GM18951 (cell line): ENCODE data around the gene FAM120A.

Source experiments
- POLR2A ChIP-seq: IDR thresholded peaks from 4 replicates; pipeline ENCODE4 v1.6.1; 2011; ENCODE audit warnings: mild to moderate bottlenecking; ENCODE audit not compliant: insufficient read length, insufficient read depth; ENCODE audit errors: extremely low read depth
- in situ Hi-C: fragments of 300-500 bp; cut with MboI; formaldehyde crosslinking; loops from one replicate; pipeline ENCODE4 v1.12.0; 2022; ENCODE audit warnings: low sequenced_read_pairs, mixed read lengths, inconsistent platforms; ENCODE audit not compliant: unreplicated experiment

FAM120A gene

DNA sequence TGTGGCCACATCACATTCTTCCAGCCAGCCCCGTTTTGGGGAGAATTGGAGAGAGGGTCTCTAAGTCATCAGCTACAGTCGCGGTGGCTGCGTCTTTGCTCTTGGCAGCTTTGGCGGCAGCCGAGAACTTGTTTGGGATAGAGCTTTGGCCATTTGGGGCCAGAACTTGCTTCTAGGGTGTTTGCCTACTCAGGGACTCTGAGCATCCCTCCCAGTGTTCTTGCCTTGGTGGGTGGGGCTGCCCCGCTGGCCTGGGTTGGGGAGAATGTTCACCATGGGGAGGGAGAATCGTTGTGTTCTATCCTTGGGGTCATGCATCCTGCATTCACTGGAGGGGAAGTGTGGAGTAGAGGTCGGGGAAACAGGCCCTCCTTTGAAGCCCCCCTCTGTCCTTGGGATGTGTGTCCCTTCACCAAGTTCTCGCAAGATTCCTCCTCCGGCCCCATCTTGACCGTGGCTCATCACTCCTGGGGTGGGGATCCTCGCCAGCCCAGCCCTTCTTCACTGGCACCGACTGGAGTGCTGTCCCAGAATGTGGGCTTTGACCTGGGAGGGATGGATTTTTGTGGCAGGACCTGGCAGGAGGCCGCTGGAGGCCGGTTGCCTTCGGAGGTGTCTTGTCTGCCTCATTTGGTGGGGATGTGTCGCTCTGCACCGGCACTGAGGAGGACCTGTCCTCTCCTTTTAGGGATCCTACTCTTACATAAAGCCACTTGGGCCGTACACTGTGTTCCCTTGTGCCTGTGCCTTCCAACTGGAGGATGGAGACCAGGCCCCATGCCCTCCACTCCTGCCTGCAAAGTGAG, 128.4 kb downstream of the FAM120A start:
- in situ Hi-C loops, result no loop called here

DNA sequence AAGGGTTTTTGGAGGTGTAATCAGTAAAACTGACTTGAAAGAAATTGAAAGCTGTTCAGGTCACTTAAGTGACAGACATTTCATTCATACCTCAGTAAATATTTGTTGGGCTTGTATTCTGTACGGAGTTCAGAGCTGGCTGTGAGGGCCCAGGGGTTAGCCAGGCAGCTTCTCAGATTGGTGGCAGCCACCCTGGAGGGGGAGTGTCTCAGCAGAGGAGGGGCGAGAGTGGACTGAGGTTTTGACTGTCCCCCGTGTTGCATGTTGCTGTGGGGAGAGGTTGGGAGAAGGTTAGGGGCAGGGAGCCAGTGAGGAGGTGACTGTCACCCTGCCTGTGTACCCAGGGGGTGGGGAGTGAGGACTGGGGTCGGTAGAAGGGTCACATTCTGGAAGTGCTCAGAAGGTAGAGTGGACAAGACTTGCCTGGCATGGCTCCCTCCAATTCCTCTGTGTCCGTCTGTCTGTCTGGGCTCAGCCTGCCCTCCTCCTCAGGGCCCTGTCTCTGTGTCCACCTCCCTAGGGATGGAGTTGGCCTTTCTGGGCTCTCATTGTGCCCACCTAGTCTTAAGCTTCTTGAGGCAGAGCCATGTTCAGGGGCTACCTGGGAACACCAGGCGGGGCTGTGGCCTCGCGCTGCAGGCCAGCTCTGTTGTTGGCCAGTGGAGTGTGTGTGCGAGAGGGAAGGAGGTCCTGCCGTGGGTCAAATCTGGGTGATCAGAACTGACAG, 129.3 kb downstream of the FAM120A start:
- TF ChIP-seq POLR2A, result no peak
- in situ Hi-C loops, result no loop called here

More for the DNA sequence above, 128.4 kb downstream of the FAM120A start:
- TF ChIP-seq POLR2A, result no peak

DNA sequence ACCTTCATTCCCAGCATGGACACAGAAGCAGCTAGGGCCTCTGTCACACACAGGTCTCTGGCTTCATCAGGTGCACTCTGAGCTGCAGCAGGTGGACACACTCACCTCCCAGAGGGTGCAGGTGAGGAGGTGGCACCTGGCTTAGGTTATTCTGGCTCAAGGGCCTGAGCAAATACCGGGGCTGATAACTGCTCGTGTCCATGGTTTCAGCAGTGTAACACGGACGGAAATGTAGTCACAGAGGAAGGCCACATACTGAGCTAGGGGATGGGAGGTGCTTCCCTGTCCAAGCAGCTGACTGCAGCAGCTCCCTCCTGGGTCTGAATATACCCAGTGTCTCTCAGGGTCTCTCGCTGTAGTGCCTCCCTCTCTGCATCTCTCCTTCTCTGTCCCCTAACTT, 130.6 kb downstream of the FAM120A start:
- TF ChIP-seq POLR2A, result no peak
- in situ Hi-C loops, result no loop called here

DNA sequence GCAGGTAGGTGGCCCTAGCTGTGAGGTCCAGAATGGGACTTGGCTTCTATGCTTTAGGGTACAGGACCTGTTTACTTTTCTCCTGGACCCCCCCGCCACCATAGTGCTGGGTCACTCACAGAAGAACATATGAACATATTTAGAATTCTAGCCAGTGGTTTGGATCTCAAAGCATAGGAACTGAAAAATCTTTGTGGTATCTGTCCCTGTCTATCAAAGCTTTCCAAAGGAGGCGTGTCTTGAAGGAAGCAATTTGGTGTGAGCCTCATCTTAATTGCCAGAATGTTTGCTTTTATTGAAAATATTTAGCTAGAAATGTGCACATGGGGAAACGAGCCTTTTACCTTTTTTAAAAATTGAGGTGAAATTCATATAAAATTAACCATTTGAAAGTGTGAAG, 131.1 kb downstream of the FAM120A start:
- in situ Hi-C loops, result no loop called here

DNA sequence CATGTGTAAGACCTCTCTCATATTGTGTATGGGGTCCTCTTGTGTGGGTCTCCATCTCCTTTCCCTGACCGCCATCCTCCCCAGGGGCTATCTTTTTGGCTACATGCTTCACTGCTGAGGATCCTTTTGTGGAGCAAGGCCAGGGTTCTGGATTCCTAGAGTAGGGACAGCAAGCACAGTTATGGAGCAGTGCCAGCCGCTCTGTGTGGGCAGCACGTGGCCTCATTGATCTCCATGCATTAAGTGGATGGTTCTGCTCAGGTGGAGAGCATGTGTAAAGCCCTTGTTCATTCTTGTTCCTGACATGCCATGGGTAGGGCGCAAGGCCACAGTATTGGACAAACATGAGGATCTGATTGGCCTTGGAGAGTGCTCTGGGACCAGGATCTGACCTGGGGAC, 133.8 kb downstream of the FAM120A start:
- TF ChIP-seq POLR2A, result no peak

More for the DNA sequence above, 131.1 kb downstream of the FAM120A start:
- TF ChIP-seq POLR2A, result no peak

DNA sequence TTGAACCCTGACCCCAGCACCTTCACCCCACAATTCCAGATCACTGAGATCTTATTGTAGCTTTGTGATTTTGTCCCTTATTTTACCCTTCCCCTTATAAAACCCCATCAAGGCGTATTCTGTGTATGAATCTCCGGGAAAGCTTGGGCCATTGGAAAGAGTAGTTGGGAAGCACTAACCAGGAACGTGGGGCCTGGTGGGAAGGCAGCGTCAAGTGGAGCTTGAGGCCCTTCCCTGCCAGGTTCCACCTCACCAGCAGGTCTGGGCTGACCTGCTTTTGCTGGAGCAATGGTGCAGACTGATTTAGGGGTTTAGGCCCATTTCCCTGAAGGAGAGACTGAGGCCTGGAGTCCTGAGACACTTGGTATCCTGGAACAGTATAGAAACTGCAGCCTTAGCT, 134.2 kb downstream of the FAM120A start:
- in situ Hi-C loops, result no loop called here
- no peak for TF ChIP-seq POLR2A

More for the DNA sequence above, 133.8 kb downstream of the FAM120A start:
- in situ Hi-C loops, result no loop called here

DNA sequence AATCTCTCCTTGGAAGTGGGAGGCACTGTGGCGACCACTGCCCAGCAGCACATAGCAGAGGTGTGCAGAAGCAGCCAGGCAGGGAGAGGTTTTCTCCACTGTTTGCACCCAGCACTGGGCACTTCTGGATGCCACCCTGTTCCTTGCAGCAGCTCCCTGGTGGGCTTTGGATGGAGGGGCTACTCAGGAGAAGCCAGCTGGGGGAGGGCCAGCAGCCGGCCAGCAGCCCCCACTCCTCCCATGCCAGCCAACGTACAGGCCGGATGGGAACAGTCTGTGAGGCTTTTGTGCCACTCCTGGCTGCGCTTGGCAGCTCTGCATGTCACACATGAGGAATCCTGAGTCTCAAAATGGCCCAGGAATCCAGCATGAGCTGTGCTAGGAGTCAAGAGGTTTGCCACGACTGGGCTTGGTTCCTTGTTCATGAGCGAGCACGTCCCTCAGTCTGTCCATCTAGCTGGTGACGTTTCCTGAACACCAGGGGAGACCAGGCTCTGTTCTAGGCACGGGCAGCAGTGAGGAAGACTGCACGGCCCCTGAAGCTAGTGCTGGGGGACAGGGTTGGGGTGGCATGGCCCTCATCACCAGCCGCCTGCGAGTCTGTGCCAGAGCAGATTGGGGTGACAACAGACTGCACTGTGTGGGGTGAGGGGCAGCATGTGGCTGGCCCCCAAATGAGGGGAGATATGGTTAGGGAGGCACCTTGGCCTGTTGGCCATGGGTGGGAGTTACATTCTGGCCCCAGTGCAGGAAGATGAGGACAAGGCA, 135.0 kb downstream of the FAM120A start:
- in situ Hi-C loops, result no loop called here
- no peak for TF ChIP-seq POLR2A

DNA sequence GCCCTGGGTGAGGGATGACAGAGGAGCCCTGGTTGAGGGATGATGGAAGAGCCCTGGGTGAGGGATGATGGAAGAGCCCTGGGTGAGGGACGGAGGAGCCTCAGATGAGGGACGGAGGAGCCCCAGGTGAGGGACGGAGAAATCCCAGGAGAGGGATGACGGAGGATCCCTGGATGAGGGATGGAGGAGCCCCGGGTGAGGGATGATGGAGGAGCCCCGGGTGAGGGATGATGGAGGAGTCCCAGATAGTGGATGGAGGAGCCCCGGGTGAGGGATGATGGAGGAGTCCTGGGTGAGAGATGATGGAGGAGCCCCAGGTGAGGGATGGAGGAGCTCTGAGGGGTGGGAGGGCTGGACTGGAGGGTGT, 135.8 kb downstream of the FAM120A start:
- no peak for TF ChIP-seq POLR2A
- in situ Hi-C loops, result no loop called here

DNA sequence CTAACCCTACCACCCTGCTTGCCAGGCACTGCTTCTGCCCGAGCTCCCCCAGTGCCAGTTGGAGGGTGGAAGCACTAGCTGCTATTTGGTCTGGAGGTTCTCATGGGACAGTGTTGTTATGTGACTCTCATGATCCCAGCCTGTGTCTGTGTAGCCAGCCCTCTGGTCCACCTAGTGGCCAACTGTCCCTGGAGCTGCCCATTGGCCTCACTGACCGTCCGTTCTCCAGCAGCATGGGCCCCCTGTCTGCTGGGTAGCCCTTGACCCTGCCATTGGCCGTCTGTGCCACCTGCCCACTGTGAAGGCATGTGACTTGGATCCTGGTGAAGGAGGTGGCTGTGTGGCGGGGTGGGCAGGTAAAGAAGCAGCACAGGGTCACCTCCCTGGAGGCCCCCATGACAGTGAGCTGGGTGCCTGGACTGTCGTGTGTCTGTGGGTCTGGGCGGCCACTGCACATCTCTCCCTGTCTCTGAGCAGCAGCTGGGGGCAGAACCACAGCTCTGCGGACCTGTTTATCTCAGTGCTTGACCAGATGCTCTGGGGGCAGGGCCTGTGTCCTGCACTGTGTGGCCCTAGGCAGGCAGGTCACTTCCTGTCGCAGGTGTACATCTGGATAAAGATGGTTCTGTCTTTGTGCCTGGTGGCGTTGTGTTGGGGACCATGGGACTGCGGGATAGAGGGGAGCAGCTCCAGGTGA, 136.3 kb downstream of the FAM120A start:
- in situ Hi-C loops, result no loop called here
- TF ChIP-seq POLR2A, result no peak

DNA sequence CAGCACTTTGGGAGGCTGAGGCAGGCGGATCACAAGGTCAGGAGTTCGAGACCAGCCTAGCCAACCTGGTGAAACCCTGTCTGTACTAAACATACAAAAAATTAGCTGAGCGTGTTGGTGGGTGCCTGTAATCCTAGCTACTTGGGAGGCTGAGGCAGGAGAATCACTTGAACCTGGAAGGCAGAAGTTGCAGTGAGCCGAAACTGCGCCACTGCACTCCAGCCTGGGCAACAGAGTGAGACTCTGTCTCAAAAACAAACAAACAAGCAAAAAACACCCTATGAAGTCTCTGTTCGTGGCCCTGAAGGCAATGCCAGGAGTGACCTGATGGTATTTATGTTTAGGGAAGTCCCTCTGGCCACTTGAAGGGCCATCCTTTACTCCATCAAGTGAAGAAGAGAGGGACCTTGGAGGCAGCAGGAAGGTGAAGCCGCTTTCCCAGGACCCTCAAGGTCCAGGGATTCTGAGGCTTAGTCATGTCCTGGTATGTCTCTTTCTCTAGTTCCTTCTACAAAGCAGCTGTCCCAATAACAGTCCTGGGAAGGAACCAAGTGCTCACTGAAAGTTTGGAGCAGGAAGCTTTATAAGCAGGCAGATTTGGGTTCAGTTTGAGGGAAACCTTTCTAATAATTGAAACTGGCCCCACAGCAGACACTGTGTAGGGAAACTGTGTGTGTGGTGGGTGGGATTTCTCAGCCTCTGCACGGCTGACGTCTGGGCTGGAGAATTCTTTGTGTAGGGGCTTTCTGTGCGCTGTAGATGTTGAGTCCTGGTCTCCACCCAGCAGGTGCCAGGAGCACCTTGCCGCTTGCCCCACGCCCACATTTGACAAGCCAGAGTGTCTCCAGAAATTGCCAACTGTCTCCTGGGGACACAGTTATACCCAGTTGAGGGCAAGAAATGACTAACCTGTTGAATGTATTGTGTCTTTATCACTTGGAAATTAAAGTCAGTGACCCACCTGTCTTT, 137.4 kb downstream of the FAM120A start:
- in situ Hi-C loops, result no loop called here
- no peak for TF ChIP-seq POLR2A

DNA sequence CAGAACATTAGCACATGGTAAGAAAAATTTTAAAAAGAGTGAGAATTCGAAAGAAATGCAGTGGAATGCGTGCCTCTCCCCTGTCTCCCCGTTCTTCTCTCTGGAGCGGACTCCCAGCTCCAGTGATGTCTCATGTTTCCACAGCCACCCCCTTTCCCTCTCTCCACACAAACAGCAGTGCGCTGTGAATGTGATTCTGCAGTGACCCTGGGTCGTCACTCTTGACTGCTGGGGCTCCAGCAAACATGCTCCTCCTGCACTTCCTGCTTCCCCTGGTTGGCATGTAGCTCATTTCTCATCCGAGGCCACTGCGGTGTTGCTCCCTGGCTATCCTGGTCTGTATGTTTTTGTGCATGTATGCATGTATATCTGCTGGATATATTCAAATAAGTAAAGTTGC, 138.2 kb downstream of the FAM120A start:
- in situ Hi-C loops, result no loop called here
- no peak for TF ChIP-seq POLR2A
